ENCODE measurements around the gene KRTAP10-5.
"Not testable (repeated sequence)": the region's sequence is repeated elsewhere in the genome, so short reads cannot be mapped to it uniquely, and the experiment has no call there.

KRTAP10-5 gene

DNA sequence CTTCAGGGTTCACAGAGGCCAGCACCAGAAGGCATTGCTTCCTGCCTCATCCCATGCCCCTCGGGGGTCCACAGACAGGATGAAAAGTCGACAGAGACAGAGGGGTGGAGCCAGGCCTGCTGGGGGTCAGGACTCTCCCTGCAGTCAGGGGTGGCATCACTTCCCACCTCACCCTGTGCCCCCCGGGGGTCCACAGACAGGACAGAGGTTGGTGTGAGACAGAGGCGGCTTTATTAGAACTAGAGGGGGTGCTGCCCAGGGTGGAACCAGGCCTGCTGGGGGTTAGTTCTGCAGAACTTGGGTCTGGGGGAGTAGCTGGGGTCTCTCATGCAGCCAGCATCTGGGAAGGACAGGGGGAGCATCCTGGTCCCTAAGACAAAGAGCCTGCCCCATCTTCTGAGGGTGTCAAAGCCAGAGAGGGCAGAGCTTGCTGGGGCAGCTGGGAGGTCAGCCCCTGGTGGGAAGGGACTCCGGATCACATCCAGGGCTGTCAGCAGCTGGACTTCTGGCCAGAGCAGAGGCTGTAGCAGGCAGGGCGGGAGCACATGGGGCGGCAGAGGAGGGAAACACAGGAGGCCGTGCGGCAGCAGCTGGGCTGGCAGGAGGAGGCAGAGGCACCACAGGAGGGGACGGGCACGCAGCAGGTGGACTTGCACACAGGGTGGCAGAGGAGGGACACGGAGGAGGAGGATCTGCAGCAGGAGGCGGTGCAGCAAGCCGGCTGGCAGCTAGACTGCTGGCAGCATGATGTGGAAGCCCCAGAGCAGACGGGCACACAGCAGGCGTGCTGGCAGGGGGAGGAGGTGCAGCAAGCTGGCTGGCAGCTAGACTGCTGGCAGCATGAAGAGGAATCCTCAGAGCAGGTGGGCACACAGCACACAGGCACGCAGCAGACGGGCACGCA, 10.7 kb upstream of the KRTAP10-5 start:
- H3K9me3 Mint-ChIP-seq; H3K4me3 Mint-ChIP-seq; H3K4me1 Mint-ChIP-seq (ENCODE audit: low read depth); H3K36me3 Mint-ChIP-seq (ENCODE audit: low read depth); H3K27ac Mint-ChIP-seq: not testable (repeated sequence)
- peaks cover 39% of the 10 kb centered on the region for H3K27me3 Mint-ChIP-seq (ENCODE audit: low read depth)

DNA sequence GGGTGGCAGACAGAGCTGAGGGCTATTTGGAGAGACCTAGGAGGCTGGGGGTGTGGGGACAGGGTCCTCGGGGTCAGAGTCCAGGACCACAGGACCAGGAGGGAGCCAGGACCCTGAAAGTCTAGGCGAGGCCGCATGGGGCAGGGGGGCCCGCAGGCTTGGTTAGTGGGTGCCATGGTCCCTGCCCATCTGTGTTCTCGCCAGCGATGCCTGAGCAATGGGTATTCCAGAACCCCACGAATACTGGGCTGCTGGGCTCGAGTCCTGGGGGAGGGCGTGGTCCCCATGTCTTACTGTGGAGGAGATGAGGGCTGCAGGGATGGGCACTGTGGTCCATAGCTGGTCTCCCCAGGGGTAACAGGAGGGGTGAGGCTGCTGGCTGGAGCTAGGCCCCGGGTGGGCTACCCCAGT, 9.9 kb upstream of the KRTAP10-5 start:
- peaks cover 46% of the 10 kb centered on the region for H3K27me3 Mint-ChIP-seq (ENCODE audit: low read depth)
- H3K4me3 Mint-ChIP-seq = no peak overlapping the region
- H3K27ac Mint-ChIP-seq = no peak overlapping the region

DNA sequence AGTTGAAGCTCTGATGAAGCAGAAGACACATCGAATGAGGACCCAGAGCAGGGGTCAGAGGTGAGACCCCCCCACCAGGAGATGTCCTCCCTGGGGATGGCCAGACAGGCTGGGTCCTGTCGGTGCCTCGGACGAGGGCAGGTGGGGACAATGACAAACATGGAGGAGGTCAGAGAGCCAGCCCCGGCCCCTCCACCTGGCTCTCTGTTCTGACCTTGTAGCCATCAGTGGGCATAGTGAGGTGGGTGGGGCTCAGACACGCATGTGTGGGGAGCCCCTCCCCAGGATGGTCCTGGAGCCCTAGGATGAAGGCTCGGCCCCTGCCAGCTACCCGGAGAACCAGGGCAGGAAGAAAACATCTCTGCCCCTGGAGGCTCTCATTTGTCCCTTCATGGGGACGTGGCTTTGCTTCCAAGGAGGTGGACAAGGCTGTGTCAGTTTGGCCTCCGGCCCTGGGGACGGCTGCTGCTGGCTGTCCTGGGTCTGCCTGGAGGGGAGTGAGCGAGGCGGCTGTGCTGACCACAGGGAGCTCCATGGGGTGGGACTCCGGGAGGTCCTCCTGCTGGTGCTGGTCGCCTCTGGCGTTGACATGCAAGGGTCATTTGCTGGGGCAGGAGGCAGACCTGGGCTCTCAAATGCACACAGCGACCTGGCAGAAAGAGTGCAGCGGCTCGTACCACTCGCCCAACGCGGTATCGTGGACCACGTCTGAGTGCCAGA, 9.3 kb upstream of the KRTAP10-5 start:
- Mint-ChIP-seq H3K4me3 (no peak overlapping the region), H3K27ac (no peak overlapping the region), H3K4me1 (ENCODE audit: low read depth) (no peaks in the 10 kb centered on the region), H3K36me3 (ENCODE audit: low read depth) (no peaks in the 10 kb centered on the region), H3K27me3 (ENCODE audit: low read depth) (peaks cover 45% of the 10 kb centered on the region), H3K9me3 (no peaks in the 10 kb centered on the region)

More for the DNA sequence above, 9.9 kb upstream of the KRTAP10-5 start:
- H3K36me3 Mint-ChIP-seq (ENCODE audit: low read depth) = no peaks in the 10 kb centered on the region
- no peaks in the 10 kb centered on the region for H3K9me3 Mint-ChIP-seq
- no peaks in the 10 kb centered on the region for H3K4me1 Mint-ChIP-seq (ENCODE audit: low read depth)

DNA sequence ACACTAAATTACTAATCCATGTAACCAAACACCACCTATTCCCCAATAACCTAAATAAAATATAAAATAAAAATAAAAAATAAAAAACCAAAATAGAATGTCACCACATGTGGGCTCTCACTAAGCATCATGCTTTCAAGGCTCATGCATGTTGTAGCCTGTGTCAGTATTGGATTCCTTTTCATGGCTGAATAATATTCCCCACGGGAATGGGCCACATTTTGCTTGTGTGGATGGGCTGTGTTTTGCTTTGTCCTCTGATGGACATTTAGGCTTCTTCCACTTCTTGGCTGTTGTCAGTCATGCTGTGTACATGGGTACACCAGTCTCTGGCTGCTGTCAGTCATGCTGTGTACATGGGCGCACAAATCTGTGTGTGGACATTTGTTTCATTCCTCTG, 8.7 kb upstream of the KRTAP10-5 start:
- Mint-ChIP-seq H3K4me1 (ENCODE audit: low read depth) (peaks cover 4% of the 10 kb centered on the region), H3K36me3 (ENCODE audit: low read depth) (no peaks in the 10 kb centered on the region), H3K9me3 (no peaks in the 10 kb centered on the region), H3K27me3 (ENCODE audit: low read depth) (peaks cover 49% of the 10 kb centered on the region), H3K27ac (no peak overlapping the region), H3K4me3 (no peak overlapping the region)

DNA sequence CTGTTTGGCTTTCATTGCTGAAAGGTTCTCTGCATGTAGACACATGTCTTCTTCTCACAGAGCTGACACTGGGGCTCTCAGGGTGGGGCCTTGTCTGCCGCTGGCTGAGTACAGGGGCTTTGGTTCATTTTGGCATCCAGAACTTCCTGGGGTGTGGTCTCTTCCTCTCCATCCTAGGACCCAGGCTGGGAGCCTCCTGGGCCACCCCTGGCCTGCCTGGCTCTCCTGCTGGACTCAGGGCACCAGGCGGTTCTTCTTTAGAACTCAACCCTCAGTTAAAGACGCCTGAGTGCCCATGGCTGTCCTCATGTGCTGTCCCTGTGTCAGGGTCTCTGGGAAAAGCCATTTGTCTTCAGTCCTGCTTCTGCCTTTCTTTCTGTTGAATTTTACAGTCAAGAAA, 5.5 kb upstream of the KRTAP10-5 start:
- H3K9me3 Mint-ChIP-seq = peaks cover 19% of the 10 kb centered on the region
- H3K27me3 Mint-ChIP-seq (ENCODE audit: low read depth) = peaks cover 46% of the 10 kb centered on the region
- peaks cover 15% of the 10 kb centered on the region for H3K4me1 Mint-ChIP-seq (ENCODE audit: low read depth)
- no peak overlapping the region for H3K27ac Mint-ChIP-seq
- no peak overlapping the region for H3K4me3 Mint-ChIP-seq
- peaks cover 3% of the 10 kb centered on the region for H3K36me3 Mint-ChIP-seq (ENCODE audit: low read depth)

DNA sequence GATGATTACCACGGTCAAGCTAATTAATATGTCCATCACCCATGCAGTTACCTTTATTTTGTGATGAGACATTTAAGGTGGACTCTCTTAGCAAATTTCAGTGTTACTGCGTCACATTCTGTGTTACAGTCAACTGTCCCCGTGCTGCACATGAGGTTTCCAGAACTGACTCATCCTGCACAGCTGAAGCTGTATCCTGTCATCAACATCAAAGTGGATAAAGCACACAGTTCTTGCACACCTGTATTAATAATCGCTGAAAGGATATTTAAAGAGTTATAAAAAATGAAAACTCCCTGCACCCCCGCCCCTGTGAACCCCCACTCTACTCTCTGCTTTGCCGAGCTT, 3.4 kb upstream of the KRTAP10-5 start:
- Mint-ChIP-seq H3K4me3 (no peak overlapping the region), H3K27ac (no peak overlapping the region), H3K27me3 (ENCODE audit: low read depth) (peaks cover 41% of the 10 kb centered on the region), H3K9me3 (peaks cover 25% of the 10 kb centered on the region), H3K36me3 (ENCODE audit: low read depth) (peaks cover 3% of the 10 kb centered on the region), H3K4me1 (ENCODE audit: low read depth) (peaks cover 15% of the 10 kb centered on the region)

DNA sequence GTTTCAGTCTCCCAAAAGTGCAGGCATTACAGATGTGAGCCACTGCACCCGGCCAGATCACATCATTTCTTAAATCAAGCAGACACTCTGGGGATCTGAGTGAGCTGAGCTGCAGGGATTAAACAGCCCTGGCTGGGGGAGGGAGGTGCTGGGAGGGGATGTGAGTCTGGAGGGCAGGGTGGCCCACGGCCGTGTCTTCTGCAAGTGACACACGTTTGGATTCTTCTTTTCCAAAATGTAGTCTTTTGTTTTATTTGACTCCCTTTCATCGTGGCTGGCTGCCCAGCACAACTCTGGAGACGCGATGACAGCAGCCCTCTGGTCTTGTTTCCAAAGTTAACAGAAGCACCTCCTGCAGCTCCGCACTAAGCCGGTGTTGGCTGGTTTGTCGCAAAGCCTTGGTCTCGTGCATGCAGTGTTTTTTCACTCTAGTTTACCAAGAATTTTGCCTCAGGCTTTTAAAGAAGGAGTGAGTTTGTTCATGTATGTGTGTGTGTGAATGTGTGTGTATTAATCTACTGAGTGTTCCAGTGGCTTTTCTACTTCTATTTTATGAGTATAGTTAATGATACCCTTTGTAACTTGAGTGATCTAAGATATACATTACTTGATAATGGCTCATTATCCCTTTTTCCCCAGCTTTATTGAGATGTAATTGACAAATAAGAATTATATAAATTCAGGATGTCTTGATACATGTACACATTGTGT, 2.8 kb upstream of the KRTAP10-5 start:
- peaks cover 27% of the 10 kb centered on the region for H3K9me3 Mint-ChIP-seq
- H3K36me3 Mint-ChIP-seq (ENCODE audit: low read depth) = peaks cover 3% of the 10 kb centered on the region
- H3K4me3 Mint-ChIP-seq = no peak overlapping the region
- H3K4me1 Mint-ChIP-seq (ENCODE audit: low read depth) = peaks cover 15% of the 10 kb centered on the region
- H3K27me3 Mint-ChIP-seq (ENCODE audit: low read depth) = peaks cover 38% of the 10 kb centered on the region
- no peak overlapping the region for H3K27ac Mint-ChIP-seq

DNA sequence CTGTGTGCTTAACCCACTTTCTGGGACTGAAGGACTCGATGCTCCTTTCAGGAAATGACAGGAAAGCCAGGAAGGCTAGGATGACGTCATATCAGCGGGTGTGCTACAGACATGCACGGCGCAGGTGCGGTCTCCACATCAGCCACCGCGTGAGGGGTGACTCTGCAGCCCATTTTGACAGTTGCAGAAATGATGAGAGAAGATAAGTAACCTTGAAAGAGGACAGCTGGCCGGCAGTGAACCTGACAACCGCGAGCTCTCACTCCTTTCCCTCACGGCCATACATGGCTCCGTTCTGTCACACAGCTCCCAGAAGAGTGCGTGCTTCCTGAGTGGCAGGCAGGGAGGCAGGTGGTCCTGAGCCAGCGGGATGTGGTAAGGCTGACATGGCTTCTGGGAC, 1.7 kb upstream of the KRTAP10-5 start:
- Mint-ChIP-seq H3K36me3 (ENCODE audit: low read depth) (peaks cover 3% of the 10 kb centered on the region), H3K27me3 (ENCODE audit: low read depth) (peaks cover 26% of the 10 kb centered on the region), H3K4me3 (no peak overlapping the region), H3K9me3 (peaks cover 37% of the 10 kb centered on the region), H3K27ac (no peak overlapping the region), H3K4me1 (ENCODE audit: low read depth) (peaks cover 15% of the 10 kb centered on the region)

DNA sequence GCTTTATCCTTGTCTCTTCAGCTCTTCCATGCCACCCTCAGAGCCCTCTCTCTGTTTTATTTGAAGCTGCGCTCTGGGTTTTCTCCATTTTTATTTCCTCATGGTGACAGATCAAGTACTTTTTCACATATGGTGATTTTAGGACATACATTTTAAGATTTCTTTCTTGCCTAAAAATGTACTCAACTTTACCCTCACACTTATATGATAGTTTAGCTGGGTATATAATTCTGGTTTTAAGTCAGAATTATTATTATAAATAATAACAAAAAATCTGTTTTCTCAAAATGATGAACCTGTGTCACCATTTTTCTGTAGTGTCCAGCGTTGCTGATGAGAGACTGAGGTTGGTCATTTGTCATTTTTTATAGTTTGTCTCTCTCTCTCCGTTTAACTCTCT, 754 bp upstream of the KRTAP10-5 start:
- peaks cover 3% of the 10 kb centered on the region for H3K36me3 Mint-ChIP-seq (ENCODE audit: low read depth)
- peaks cover 17% of the 10 kb centered on the region for H3K27me3 Mint-ChIP-seq (ENCODE audit: low read depth)
- no peak overlapping the region for H3K27ac Mint-ChIP-seq
- H3K4me3 Mint-ChIP-seq = no peak overlapping the region
- H3K4me1 Mint-ChIP-seq (ENCODE audit: low read depth) = peaks cover 15% of the 10 kb centered on the region
- peaks cover 44% of the 10 kb centered on the region for H3K9me3 Mint-ChIP-seq

DNA sequence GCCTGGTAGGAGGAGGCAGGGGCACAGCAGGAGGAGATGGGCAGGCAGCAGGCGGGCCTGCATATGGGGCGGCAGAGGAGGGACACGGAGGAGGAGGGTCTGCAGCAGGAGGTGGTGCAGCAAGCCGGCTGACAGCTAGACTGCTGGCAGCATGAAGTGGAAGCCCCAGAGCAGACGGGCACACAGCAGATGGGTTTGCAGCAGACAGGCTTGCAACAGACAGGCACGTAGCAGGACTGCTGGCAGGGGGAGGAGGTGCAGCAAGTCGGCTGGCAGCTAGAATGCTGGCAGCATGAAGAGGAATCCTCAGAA, 615 bp downstream of the KRTAP10-5 start:
- H3K27ac Mint-ChIP-seq = no peak overlapping the region
- no peak overlapping the region for H3K4me3 Mint-ChIP-seq
- H3K27me3 Mint-ChIP-seq (ENCODE audit: low read depth) = peaks cover 11% of the 10 kb centered on the region
- H3K36me3 Mint-ChIP-seq (ENCODE audit: low read depth) = peaks cover 3% of the 10 kb centered on the region
- H3K9me3 Mint-ChIP-seq = peaks cover 51% of the 10 kb centered on the region
- peaks cover 16% of the 10 kb centered on the region for H3K4me1 Mint-ChIP-seq (ENCODE audit: low read depth)

DNA sequence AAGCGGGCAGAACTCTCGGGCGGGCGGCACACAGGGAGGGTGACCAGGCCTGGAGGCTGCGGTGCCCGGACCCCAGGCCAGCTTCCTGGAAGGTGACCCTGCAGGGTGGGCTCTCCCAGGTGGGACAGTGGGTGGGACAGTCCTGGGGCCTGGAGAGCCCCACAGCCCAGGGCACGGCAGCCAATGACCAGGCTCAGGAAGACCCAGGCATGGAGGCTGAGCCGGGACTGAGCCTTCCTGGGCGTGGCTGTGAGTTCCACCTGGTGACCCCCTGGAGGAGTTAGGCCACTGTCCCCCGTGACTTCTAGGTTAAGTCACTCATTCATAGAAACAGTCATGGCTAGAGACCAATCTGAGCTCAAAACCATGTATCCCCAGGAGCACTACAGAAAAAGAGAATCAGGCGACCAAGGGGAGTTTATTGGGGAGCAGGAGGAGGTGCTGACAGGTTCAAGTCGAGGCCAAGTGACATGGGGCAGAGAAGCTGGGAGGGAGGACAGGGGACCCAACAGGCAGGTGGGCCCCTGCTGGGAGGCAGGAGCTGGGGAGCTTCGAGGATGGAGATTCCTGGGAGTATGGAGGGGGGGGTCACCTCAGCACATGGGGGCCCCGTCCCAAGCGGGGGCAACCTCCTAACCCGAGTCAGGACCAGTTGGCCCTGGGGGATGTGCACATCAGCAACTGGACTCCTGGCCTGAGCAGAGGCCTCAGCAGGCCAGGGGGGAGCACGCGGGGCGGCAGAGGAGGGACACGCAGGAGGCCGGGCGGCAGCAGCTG, 1.2 kb downstream of the KRTAP10-5 start:
- peaks cover 51% of the 10 kb centered on the region for H3K9me3 Mint-ChIP-seq
- no peak overlapping the region for H3K27ac Mint-ChIP-seq
- peaks cover 7% of the 10 kb centered on the region for H3K27me3 Mint-ChIP-seq (ENCODE audit: low read depth)
- peaks cover 3% of the 10 kb centered on the region for H3K36me3 Mint-ChIP-seq (ENCODE audit: low read depth)
- H3K4me1 Mint-ChIP-seq (ENCODE audit: low read depth) = peaks cover 14% of the 10 kb centered on the region
- no peak overlapping the region for H3K4me3 Mint-ChIP-seq

DNA sequence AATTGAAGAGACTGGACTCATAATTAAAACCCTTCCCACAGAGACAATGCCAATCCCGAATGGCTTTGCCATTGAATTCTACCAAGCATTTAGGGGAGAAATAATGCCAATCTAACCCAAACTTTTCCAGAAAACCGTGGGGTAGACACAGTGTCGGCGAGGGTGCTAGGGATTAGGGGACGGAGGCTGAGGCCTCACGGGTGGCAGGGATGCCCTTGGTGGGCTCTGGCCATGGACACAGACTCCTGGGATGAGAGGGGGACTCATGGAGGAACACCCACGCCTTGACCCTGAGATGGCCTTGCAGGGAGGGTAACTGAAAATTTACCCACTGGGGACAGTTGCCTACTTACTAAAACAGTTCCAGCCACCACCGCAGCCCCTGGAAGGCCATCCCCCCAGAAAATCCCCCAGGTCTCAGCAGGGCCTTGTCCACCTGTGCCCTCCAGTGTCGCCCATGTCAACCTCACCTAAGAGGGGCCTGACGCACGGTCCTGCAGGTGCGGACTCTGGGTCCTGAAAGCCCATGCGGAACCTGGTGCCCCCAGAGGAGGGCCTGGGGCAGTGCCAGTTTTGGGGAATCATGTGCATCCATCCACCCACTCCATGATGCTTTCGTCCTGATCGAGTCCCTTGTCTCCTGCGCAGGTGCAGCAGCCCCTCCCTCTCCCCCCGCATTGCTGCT, 1.9 kb downstream of the KRTAP10-5 start:
- Mint-ChIP-seq H3K4me1 (ENCODE audit: low read depth) (peaks cover 6% of the 10 kb centered on the region), H3K27ac (no peak overlapping the region), H3K36me3 (ENCODE audit: low read depth) (peaks cover 3% of the 10 kb centered on the region), H3K9me3 (peaks cover 51% of the 10 kb centered on the region), H3K4me3 (no peak overlapping the region), H3K27me3 (ENCODE audit: low read depth) (peaks cover 5% of the 10 kb centered on the region)

DNA sequence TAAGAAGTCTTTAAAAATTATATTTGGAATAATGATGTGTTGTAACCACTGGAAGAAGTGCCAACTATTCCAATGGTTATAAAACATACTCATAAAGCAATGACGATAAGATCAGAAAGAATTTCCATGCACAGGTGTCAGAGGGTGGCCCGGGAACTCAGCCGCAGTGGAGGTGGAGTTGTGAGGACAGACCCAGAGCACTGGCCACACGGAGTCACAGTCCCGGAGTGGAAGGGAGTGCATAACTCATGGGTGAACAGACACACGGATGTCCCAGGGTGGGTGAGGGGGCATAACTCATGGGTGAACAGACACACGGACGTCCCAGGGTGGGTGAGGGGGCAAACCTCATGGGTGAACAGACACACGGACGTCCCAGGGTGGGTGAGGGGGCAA, 4.4 kb downstream of the KRTAP10-5 start:
- Mint-ChIP-seq H3K27ac (no peak overlapping the region), H3K36me3 (ENCODE audit: low read depth) (no peaks in the 10 kb centered on the region), H3K4me1 (ENCODE audit: low read depth) (peaks cover 2% of the 10 kb centered on the region), H3K9me3 (peaks cover 33% of the 10 kb centered on the region), H3K4me3 (no peak overlapping the region), H3K27me3 (ENCODE audit: low read depth) (peaks cover 5% of the 10 kb centered on the region)
